ENCODE measurements around the gene PRR33. TPM values are rescaled to one million over a fixed set of nuclear protein-coding genes. Genes with fewer than 3 reads are reported as not detected.

Gene PRR33
- total RNA-seq = not detected in 2 replicates

GRCh38 chr11:1891831-1892115, at the start of gene PRR33:
Gene PRR33 (minus strand): TSS chr11:1891895. CDS start chr11:1890584, 1,311 bp downstream.

GRCh38 chr11:1919391-1920127, 27.9 kb upstream of the PRR33 start, which contains the start of gene TNNT3:
Gene TNNT3 (plus strand): TSS chr11:1919703. CDS start chr11:1922875, 3,172 bp downstream.

GRCh38 chr11:1852877-1853276, 38.8 kb downstream of the PRR33 start, which contains the start of gene LSP1:
Gene LSP1 (plus strand): TSS chr11:1853084. CDS start chr11:1853145, 61 bp downstream.

GRCh38 chr11:1838426-1839144, 53.1 kb downstream of the PRR33 start, which contains the start of gene TNNI2:
Gene TNNI2 (plus strand): TSS chr11:1838981. CDS start chr11:1839697, 716 bp downstream.

Other genes starting within 250 kb of the PRR33 start
- gene KRTAP5-6, start 194.7 kb downstream of the PRR33 start, total RNA-seq = not detected in 2 replicates
- gene IFITM10, start 141.3 kb downstream of the PRR33 start, total RNA-seq = 0.58 and 0.83 TPM in 2 replicates
- 228 and 489 TPM in 2 replicates for gene CTSD, start 128.0 kb downstream of the PRR33 start, total RNA-seq
- gene SYT8, start 56.9 kb downstream of the PRR33 start, total RNA-seq = not detected in 2 replicates
- gene TNNI2, start 52.9 kb downstream of the PRR33 start, total RNA-seq = not detected in 2 replicates
- 3.2 and 19.0 TPM in 2 replicates for gene LSP1, start 38.8 kb downstream of the PRR33 start, total RNA-seq
- 0.50 TPM in 1 of 2 replicates, not detected in the other for gene TNNT3, start 27.8 kb upstream of the PRR33 start, total RNA-seq
- gene MRPL23, start 55.4 kb upstream of the PRR33 start, total RNA-seq = 97.1 and 238 TPM in 2 replicates
- 2.9 and 29.9 TPM in 2 replicates for gene H19, start 105.9 kb upstream of the PRR33 start, total RNA-seq
- gene IGF2, start 247.5 kb upstream of the PRR33 start, total RNA-seq = under 0.01 and 2.6 TPM in 2 replicates

Data from smooth muscle cell of trachea (primary cell).